ENCODE results near the gene NDUFAF7. TPM values are rescaled to one million over a fixed set of nuclear protein-coding genes. Genes with fewer than 3 reads are reported as not detected.
"Not testable (repeated sequence)": the region's sequence is repeated elsewhere in the genome, so short reads cannot be mapped to it uniquely, and the experiment has no call there.

Gene NDUFAF7, protein sequence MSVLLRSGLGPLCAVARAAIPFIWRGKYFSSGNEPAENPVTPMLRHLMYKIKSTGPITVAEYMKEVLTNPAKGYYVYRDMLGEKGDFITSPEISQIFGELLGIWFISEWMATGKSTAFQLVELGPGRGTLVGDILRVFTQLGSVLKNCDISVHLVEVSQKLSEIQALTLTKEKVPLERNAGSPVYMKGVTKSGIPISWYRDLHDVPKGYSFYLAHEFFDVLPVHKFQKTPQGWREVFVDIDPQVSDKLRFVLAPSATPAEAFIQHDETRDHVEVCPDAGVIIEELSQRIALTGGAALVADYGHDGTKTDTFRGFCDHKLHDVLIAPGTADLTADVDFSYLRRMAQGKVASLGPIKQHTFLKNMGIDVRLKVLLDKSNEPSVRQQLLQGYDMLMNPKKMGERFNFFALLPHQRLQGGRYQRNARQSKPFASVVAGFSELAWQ
- total RNA-seq, result 20.7 TPM

DNA sequence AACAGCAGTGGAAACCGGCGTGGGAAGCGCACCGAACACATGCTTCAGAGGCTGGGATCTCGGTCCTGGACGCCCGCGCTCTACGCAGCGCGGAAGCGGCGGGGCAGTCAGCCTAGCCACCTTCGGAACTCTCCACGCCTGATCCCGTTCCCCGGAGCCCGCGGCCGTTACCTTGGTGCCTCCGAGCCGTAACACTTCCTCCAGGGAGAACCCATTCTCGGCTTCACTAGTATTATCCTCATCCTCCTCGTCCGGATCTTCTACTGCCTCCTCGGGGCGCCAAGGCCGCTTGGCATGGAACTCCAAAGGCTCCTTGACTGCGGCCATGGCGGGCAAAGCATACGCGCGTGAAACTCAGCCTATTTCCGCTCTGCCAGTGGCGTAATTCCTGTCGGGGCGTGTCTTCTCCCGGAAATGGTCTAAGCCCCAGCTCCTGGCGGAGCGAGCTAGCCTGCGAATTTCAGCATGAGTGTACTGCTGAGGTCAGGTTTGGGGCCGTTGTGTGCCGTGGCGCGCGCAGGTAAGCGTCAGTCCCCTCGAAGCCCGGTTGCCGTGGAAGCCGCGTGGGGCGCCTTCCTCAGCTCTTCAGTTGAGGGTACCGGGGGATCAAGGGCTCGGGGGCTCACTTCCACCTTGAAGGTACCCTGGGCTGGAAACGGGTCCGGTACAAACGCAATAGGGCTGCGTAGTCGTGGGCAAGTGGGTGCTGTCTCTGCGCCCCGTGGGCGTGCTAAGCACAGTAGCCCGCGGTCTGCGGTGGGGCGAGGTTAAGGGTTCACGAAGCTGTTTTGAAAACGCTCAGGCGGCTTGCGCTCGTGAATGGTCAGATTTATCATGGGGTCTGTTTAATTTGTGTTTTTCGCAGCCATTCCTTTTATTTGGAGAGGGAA, at the start of gene NDUFAF7, which contains the start of gene CEBPZ:
NDUFAF7 (plus strand) TSS at position 418 of the 890 bp plus-strand sequence; CDS start at position 466, 48 bp downstream.
CEBPZ (minus strand) TSS at position 356 of the 890 bp plus-strand sequence; CDS start at position 327, 29 bp downstream.
- peak; percentile 96 for DNase-seq

DNA sequence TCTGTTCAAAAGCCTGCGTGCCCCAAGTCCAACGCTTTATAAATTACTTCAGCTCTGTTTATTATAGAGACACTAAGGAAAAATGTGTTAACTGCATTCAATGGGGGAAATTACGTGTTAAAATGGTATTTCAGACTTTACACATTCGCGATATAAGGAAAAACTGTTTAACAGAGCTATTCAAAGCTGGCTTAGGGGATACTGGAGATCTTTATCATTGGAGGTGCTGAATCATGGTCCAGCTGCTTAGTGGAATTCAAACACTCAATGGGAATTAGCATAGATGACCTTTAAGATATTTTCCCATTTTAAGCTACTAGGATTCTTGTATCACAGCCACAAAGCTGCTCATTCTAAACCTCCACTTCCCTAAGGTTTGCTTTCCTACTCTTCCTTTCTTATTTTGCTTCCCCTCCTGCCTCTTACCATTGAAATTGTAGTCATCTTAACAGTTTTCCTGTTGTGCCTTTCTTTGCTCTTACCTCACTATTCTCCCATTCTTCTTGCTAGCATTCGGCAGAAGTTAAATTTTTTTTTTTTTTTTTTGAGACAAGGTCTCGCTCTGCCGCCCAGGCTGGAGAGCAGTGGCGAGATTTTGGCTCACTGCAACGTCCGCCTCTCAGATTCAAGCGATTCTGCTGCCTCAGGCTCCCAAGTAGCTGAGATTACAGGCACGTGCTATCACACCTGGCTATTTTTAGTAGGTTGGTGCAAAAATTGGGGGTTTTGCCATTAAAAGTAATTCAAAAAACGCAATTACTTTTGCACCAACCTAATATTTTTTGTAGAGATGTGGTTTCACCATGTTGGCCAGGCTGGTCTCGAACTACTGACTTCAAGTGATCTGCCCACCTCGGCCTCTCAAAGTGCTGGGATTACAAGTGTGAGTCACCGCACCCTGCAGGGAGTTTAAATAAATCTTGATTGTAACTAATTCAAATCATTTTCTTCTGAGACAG, 49.5 kb upstream of the NDUFAF7 start:
- DNase-seq, result no peak

DNA sequence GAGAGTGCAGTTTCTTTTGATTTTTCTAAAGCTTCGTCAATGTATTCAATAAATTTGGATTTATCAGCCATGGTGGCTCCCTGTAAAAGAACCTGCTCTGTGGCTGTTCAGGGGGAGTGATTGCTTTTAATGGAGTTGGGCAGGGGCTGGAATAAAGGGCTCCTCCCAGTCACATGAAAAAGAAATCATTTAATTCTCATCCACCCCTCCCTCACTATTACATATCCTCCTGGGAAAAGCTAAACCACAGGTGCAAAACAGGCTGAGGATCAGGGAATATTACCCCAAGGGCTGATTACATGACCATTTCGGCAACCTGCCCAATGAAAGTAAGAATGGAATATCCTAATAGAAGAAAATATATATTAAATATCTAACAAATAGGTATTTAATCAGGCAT, 42.9 kb upstream of the NDUFAF7 start, which contains the start of gene SULT6B1:
SULT6B1 (minus strand) TSS at position 101 of the 400 bp plus-strand sequence; CDS start at position 71, 30 bp downstream.
- DNase-seq, result no peak

- no peak for DNase-seq
Observed at GRCh38 chr2:37189452-37190153, 41.9 kb upstream of the NDUFAF7 start.

- DNase-seq, result no peak
Observed at GRCh38 chr2:37190290-37190689, 41.2 kb upstream of the NDUFAF7 start.

- no peak for DNase-seq
Observed at GRCh38 chr2:37191253-37191652, 40.2 kb upstream of the NDUFAF7 start.

DNA sequence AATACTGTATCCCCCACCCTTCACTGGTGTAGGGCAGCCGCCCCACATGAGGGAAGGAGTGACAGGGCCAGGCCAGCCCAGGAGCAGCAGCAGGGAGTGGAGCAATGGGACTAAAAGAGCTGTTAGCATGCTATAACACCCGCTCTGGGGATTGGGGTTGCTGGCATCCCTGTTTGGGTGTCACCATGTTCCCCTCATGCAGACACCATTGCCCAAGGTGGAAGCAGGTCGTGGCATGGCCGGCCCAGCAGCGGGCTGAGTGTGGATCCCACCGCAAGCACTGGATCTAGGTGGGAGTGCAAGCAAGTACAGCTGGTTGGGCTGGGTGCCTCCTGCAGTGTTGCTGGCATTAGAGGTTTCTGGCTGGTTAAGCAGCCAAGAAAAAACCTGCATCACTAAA, 39.7 kb upstream of the NDUFAF7 start:
- DNase-seq, result no peak

- no peak for DNase-seq
Observed at GRCh38 chr2:37192551-37192950, 38.9 kb upstream of the NDUFAF7 start.

DNA sequence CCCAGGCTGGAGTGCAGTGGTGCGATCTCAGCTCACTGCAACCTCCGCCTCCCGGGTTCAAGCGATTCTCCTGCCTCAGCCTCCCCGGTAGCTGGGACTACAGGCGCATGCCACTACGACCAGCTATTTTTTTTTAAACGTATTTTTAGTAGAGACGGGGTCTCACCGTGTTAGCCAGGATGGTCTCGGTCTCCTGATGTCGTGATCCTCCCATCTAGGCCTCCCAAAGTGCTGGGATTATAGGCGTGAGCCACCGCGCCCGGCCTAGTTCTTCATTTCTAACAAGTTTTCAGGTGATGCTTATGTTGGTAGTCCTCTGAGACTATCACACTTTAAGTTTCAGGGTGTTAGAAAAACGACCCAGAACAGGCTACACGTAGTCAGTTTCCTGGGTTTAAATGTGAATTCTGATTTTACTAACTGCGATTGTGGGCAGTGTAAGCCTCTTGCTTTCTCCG, 35.6 kb upstream of the NDUFAF7 start:
- DNase-seq, result not testable (repeated sequence)

DNA sequence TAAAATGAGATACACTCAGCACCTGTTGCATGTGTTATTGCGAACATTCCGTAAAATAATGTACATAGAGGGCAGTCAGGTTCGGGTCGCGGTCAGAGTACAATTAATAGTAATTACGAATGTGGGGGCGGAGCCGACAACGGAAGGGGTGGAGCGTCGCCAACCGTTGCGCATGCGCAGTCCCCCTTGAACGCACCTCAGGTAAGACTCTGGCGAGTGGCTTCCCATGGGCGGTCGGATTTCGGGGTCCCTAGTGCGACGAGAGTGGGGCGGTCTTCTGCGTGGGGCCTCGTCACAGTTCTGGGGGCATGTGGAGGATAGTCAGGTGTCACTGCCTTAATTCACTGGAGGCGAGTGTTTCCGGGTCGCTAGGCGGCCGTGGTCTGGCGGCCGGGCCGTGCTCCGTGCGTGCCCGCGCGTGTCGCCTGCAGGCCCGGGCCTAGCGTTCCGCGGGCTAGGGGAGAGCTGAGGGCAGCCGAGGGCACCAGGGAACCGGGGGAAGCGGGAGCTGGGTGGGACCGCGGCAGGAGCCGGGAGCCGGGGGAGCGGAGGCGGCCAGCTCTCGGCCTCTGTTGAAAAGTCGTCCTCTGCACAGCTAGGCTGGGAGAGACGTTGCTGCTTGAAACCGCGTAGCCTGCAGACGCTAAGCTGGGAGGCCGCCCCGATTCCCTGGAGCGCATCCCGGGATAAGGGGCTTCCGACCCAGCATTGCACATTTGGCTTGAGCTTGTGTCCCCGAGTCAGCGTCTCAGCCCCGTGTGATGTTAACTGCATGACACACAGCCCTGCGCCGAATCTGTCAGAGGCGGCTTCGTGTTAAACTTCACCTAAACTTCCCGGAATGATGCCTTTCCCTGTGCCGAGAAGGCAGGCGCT, 34.9 kb upstream of the NDUFAF7 start, which contains the start of gene CEBPZOS:
CEBPZOS (plus strand) TSS at position 177 of the 876 bp plus-strand sequence. CDS start 3,209 bp downstream, outside the sequence.
- peak; percentile 95 for DNase-seq

GRCh38 chr2:37198681-37199065, 32.8 kb upstream of the NDUFAF7 start:
- DNase-seq, result no peak

DNA sequence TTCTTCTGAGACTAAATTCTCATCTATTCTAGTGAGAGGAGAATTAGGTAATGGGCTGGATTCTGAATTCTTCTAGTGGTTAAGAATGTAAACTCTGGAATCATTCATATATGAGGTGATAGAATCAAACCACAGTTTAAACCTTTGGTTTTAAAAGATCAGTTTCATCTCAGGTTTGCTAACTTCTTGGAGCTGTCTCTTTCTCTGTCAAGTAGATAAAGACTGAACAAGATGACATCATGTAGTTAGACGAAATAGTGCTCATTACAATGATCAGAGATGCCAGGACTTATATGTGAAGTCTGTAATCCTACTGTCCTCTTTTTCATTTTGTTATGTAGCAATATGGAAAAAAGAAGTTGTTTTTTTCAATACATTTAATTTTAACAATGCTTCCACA, 30.2 kb upstream of the NDUFAF7 start:
- no peak for DNase-seq

GRCh38 chr2:37201766-37202165, 29.7 kb upstream of the NDUFAF7 start:
- no peak for DNase-seq

GRCh38 chr2:37203708-37204107, 27.8 kb upstream of the NDUFAF7 start:
- DNase-seq, result no peak

DNA sequence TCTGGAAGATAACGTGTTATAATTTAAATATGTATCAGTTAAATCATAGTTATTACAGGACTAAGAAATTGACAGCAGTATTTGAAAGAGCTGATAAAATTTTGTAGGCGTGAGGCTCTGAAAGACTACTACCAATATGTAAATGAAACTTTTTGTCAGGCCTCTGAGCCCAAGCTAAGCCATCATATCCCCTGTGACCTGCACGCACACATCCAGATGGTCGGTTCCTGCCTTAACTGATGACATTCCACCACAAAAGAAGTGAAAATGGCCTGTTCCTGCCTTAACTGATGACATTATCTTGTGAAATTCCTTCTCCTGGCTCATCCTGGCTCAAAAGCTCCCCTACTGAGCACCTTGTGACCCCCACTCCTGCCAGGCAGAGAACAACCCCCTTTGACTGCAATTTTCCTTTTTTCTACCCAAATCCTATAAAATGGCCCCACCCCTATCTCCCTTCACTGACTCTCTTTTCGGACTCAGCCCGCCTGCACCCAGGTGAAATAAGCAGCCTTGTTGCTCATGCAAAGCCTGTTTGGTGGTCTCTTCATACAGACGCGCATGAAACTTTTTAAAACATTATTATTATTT, 26.3 kb upstream of the NDUFAF7 start:
- not testable (repeated sequence) for DNase-seq

DNA sequence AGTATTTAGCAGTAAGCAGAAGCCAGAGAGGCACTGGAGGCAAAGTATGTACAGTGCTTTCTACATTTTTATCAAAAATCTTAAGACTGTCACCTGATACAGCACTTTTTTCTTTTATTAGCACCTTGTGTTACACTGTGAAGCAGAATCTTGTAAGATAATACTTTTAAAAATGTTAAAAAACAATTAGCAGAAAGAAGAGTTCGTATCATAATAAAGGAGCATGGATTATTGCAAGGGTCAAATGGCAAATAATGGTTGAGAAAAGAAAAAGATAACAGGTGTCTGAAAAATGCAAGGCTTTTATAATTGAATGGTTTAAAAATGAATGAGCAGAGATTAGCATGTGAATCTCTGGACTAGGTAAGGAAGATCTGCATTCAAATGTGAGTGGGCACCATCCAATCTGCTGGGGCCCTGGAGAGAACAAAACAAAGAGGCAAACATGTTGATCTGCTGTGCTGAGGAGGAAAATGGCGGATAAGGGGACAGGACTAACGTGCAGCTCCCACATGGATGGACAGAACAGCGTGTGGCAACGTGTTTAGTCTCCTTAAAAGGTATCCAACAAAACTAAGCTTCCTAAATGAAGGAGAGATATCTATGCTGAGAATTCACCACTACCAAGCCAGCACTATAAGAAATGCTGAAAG, 25.6 kb upstream of the NDUFAF7 start:
- DNase-seq, result no peak

GRCh38 chr2:37206760-37207159, 24.7 kb upstream of the NDUFAF7 start:
- not testable (repeated sequence) for DNase-seq

- no peak for DNase-seq
Observed at GRCh38 chr2:37211212-37211611, 20.2 kb upstream of the NDUFAF7 start.

DNA sequence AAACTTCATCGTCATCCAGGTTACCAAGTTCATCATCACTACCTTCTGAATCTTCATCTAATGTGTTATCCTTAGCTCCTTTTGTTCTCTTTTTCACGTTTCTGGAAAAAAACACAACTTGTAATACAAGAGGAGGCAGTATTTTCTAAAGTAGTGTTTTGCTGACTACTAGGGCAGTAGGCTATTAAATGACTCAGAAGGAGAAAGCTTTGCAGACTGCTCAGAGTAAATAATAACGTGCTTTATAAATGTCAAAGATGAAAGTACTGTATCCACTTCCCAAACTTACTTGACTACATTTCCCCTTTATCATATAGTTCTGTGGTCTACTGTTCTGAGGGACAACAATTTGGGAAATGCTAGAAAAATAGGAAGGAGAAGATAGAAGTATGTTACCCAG, 19.5 kb upstream of the NDUFAF7 start:
- DNase-seq, result no peak
